Erythroblast (primary cell): ENCODE measurements around the gene NSG1.

Experiments
- GATA1 ChIP-seq: IDR thresholded peaks from 2 replicates; pipeline ENCODE4 v1.6.1; 2011; ENCODE audit warnings: low read depth, mild to moderate bottlenecking, control low read depth, low read length, moderate library complexity
- POLR2A ChIP-seq: IDR thresholded peaks from 2 replicates; pipeline ENCODE4 v1.6.1; 2011; ENCODE audit warnings: mild to moderate bottlenecking, low read length

DNA sequence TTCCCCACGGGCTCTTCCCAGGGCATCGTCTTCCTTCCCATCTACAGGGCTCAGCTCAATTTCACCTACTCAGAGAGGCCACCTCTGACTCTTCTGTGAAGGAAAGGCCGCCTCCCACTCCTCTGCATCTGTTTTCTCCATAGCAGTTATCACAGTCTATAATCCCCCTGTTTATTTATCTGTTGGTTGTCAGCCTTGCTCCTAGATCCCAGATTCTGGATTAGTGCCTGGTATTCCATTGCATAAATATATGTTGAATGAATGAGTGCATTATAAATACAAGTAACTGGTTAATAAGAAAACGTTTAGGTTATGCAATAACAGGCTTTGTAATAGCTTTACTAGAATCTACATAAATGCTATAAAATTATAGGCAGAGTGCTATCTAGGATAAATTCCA, 52.9 kb downstream of the NSG1 start:
- TF ChIP-seq POLR2A, result no peak
- TF ChIP-seq GATA1, result no peak
